Skeletal muscle satellite cell (primary cell): ENCODE measurements around the gene BORCS6.
A peak's percentile ranks its signal among the peaks of the same experiment; 100 is the strongest.

Experiments used
- H3K27me3 ChIP-seq: 2 replicates; pipeline ENCODE4 v1.7.0; 2013; ENCODE audit warnings: low read length; ENCODE audit not compliant: control insufficient read depth, insufficient read depth
- H3K36me3 ChIP-seq: 2 replicates; pipeline ENCODE4 v1.7.0; 2013; ENCODE audit warnings: mild to moderate bottlenecking, control low read depth, low read length; ENCODE audit not compliant: insufficient read depth
- H3K4me1 ChIP-seq: 2 replicates; pipeline ENCODE4 v1.7.0; 2013; ENCODE audit warnings: low read length; ENCODE audit not compliant: control insufficient read depth, insufficient read depth
- H3K4me2 ChIP-seq: 2 replicates; pipeline ENCODE4 v1.7.0; 2013; ENCODE audit warnings: mild to moderate bottlenecking, low read length
- H3K4me3 ChIP-seq: 2 replicates; pipeline ENCODE4 v1.7.0; 2013; ENCODE audit warnings: low read length
- H3K9ac ChIP-seq: 2 replicates; pipeline ENCODE4 v1.7.0; 2013; ENCODE audit warnings: mild to moderate bottlenecking, low read depth, low read length, moderate library complexity
- H3K9me3 ChIP-seq: replicated peaks from 2 replicates; pipeline ENCODE4 v1.7.0; 2013; ENCODE audit warnings: mild to moderate bottlenecking, control low read depth, low read length

The BORCS6 gene

GRCh38 chr17:8149419-8150193 is 40.4 kb downstream of the BORCS6 start:
- H3K36me3 ChIP-seq = peaks cover 65% of the 10 kb centered on the region
- peak overlapping the region; percentile 99 for H3K9ac ChIP-seq
- H3K4me3 ChIP-seq = no peak overlapping the region
- H3K27me3 ChIP-seq = no peaks in the 10 kb centered on the region
- peak overlapping the region; percentile 96 for H3K4me2 ChIP-seq
- no peaks in the 10 kb centered on the region for H3K9me3 ChIP-seq
- peaks cover 31% of the 10 kb centered on the region for H3K4me1 ChIP-seq

DNA sequence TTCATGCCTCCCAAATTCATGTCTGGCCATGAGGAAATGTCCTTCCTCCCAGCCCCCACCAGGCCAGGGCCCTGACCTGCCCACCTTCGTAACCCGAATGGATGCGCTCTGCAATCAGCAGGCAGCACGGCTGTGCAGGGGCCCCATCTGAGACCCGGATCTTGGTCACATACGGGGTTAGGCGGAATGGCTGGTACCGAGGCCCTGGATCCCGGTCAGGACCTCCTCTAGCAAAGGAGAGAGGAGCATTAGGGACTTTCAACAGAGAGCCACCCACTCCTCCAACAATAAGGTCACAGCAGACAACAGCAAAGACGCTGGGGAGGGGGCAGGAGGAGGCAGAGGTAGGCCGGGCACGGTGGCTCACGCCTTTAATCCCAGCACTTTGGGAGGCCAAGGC is 41.4 kb downstream of the BORCS6 start:
- Histone ChIP-seq H3K4me2 (no peak overlapping the region), H3K9ac (no peak overlapping the region), H3K36me3 (peaks cover 74% of the 10 kb centered on the region), H3K4me3 (no peak overlapping the region), H3K27me3 (no peaks in the 10 kb centered on the region), H3K4me1 (peaks cover 23% of the 10 kb centered on the region), H3K9me3 (no peaks in the 10 kb centered on the region)

DNA sequence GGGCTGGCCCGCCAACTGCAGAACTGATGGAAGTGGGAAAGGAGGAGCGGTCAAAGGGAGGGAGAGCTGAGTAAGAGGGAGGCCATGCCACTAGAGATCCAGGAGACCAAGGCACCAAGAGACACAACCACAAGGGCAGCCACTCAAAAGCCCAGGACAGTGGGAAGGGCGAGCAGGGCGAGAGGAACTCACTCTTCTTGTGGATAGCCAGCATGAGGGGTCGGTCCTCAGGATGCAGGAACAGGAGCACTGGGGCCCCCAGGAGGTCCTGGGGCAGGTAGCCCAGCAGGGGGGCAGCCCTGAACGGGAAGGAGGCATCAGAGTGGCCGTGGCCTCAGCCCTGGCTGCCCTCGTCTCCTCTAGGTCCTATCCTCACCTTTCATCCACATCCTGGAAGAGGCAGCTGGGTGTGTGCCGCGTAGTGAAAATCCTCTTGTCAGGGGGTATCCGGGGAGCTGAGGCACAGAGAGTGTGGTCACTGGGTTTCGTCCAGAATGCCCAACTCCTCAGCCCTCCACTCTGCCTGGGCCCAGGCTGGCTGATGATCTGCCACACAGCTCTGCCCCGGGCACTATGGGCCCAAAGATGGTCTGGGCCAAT is 42.1 kb downstream of the BORCS6 start:
- no peak overlapping the region for H3K9ac ChIP-seq
- H3K4me1 ChIP-seq = peaks cover 18% of the 10 kb centered on the region
- no peaks in the 10 kb centered on the region for H3K27me3 ChIP-seq
- H3K36me3 ChIP-seq = peaks cover 76% of the 10 kb centered on the region
- no peak overlapping the region for H3K4me3 ChIP-seq
- H3K4me2 ChIP-seq = no peak overlapping the region
- no peaks in the 10 kb centered on the region for H3K9me3 ChIP-seq

DNA sequence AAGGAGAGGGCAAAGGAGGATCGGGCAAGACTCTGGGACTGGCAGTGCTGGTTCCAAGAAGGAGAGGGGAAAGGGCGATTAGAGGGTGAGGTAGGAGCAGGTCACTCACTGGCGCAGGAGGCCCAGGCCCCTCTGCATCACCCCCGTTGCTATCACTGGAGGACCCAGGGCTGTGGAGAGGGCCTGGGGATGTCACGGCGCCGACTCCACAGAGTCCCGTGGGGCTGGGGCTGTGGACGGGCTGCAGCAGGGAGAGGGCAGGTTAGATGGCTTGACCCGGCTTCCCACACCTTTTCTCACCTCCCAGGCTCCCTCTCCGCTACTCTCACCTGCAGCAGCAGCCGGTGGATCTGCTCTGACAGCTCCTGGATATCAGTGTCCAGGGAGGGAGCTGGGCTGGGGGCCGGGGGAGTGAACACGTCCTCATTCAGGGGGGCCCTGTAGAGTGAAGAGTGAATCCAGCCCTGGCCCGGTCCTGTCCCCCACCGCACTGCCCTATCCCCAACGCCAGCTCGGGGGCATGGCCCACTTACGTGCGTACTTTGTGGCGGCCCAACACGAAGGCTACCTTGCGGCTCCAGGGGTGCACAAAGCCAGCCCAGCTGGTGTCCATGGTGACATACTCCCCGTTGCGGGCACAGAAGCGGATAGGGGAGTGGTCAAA is 42.7 kb downstream of the BORCS6 start:
- H3K4me1 ChIP-seq = peaks cover 13% of the 10 kb centered on the region
- H3K9me3 ChIP-seq = no peaks in the 10 kb centered on the region
- no peak overlapping the region for H3K9ac ChIP-seq
- peaks cover 80% of the 10 kb centered on the region for H3K36me3 ChIP-seq
- H3K4me3 ChIP-seq = no peak overlapping the region
- H3K4me2 ChIP-seq = no peak overlapping the region
- no peaks in the 10 kb centered on the region for H3K27me3 ChIP-seq

DNA sequence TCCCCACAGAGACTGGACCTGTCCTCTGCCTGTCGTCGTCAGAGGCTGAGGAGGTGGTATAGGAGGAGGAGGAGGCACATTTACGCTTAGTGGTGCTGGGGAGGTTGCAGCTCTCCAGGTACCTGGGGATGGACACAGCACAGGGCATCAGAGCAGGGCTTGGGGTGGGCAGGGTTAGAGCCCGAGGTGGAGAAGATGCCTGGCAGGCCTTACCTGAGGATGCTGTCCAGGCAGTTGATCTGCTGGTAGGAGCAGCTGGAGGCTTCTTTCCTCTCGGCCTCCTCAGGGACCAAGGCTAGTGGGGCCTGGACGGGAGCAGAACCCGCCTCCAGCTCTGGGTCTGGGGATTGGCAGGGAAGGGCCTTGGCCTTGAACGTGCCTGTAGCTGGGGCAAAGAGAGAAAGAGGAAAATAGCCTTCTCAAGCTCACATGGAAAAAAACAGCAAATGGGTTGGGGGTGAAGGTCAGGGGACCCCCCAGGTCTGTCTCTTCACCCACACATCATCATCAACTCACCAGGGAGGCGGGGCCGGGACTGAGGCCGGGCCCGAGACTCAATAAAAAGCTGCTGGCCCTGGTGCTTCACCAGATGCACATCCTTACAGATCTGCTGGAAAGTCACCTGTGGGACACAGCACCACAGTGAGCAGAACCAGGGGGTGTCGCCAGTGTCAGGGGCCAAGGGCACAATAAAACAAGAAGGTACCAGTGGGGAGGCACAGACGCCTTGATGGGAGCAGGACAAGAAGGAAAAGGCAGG is 43.4 kb downstream of the BORCS6 start:
- peaks cover 13% of the 10 kb centered on the region for H3K4me1 ChIP-seq
- H3K9me3 ChIP-seq = no peaks in the 10 kb centered on the region
- H3K36me3 ChIP-seq = peaks cover 87% of the 10 kb centered on the region
- H3K9ac ChIP-seq = no peak overlapping the region
- H3K4me2 ChIP-seq = no peak overlapping the region
- H3K27me3 ChIP-seq = no peaks in the 10 kb centered on the region
- H3K4me3 ChIP-seq = no peak overlapping the region

DNA sequence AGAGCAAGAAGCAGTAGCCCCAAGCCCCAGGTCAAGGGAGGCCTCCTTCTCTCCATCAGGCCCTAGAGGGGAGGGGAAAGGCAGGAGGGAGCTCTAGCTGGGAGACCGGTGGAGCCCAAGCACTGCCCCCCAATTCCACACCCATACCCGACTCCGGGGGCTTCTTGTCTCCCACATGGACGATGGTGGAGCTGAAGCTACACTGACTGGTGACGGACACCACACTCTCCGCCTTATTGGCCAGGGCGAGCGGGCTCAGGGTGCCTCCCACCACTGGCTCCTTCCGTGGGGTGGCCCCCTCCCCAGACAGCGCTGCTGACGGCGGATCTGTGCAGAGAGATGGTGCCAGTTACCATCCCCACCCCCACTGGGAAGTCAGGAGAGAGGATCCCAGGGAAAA is 44.2 kb downstream of the BORCS6 start:
- no peaks in the 10 kb centered on the region for H3K27me3 ChIP-seq
- no peak overlapping the region for H3K9ac ChIP-seq
- peaks cover 94% of the 10 kb centered on the region for H3K36me3 ChIP-seq
- H3K9me3 ChIP-seq = no peaks in the 10 kb centered on the region
- H3K4me1 ChIP-seq = peaks cover 11% of the 10 kb centered on the region
- no peak overlapping the region for H3K4me2 ChIP-seq
- H3K4me3 ChIP-seq = no peak overlapping the region

- H3K4me2 ChIP-seq = no peak overlapping the region
- H3K4me3 ChIP-seq = no peak overlapping the region
- H3K36me3 ChIP-seq = peaks cover 94% of the 10 kb centered on the region
- no peak overlapping the region for H3K9ac ChIP-seq
- no peaks in the 10 kb centered on the region for H3K4me1 ChIP-seq
- no peaks in the 10 kb centered on the region for H3K9me3 ChIP-seq
- no peaks in the 10 kb centered on the region for H3K27me3 ChIP-seq
These were observed 45.4 kb downstream of the BORCS6 start for GRCh38 chr17:8144401-8145231.

- H3K36me3 ChIP-seq = peaks cover 89% of the 10 kb centered on the region
- no peak overlapping the region for H3K4me3 ChIP-seq
- H3K9ac ChIP-seq = no peak overlapping the region
- no peaks in the 10 kb centered on the region for H3K4me1 ChIP-seq
- no peaks in the 10 kb centered on the region for H3K27me3 ChIP-seq
- no peak overlapping the region for H3K4me2 ChIP-seq
- H3K9me3 ChIP-seq = no peaks in the 10 kb centered on the region
These were observed 46.2 kb downstream of the BORCS6 start for GRCh38 chr17:8143581-8144400.

DNA sequence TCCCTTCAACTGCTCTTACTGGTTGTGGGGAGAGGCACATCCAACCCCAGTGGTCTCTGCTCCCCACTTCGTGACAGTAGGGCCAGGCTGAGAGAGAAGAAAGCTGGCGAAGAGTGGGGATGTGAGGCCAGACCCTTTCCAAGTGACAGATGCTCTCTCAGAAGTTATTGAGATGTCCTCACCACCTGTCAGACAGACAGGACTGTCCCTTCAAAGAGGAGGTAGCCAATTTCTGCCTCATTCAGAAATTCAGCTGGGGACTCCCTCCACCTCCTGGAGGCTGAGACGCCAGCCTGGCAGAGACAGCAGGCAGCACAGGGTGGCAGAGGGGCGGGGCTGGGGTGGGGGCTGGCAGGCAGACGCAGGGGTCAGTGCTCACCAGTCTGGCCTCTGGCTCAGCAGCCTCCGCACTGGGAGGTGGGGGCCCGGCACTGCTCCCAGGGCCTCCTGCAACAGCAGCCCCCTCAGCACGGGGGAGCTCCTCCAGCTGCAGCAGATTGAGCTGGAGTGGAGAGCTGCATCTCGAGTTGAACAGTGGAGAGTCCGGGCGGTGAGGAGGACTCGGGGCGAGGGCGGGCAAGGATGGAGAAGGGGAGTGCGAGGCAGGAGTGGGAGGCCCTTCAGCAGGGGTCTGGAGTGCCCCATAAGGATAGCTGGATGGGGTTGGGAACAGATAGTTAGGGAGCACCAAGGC is 46.9 kb downstream of the BORCS6 start:
- peaks cover 81% of the 10 kb centered on the region for H3K36me3 ChIP-seq
- no peaks in the 10 kb centered on the region for H3K27me3 ChIP-seq
- H3K4me3 ChIP-seq = no peak overlapping the region
- H3K9me3 ChIP-seq = no peaks in the 10 kb centered on the region
- peaks cover 4% of the 10 kb centered on the region for H3K4me1 ChIP-seq
- H3K9ac ChIP-seq = no peak overlapping the region
- no peak overlapping the region for H3K4me2 ChIP-seq
